ENCODE results near the gene NEK10. TPM values are rescaled to one million over a fixed set of nuclear protein-coding genes. Genes with fewer than 3 reads are reported as not detected.

The NEK10 gene
- total RNA-seq, 1 experiment from 2014 or later, result 1.7 TPM

DNA sequence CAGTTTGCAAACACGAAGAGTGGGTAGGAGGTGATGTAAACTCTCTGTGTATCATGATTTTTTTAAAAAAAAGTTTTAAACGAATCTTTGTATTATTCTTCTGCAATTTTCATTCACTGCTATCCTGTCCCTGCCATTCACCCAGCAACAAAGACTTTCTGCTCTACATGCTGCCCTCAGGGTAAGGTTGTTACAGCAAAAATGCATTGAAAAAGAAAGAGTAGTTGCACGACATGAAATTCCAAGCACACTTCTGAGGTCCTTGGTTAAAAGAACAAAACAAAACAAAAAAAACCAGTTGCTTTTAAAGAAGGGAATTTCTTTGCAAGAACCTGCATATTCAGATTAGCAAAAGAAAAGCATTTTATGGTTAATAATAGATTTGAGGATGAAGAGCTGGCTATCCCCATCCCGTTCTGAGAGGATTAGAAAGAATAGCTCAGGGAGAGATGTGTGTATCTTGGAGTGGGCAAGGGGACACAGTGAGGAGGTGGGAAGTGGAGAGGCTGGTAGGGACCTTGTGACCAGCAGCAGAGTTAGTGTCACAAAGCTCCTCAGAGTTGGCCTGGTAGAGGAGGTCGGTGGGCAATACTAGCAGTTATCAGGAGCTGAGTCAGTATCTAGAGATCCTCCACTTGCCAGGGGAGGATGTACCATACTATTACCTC is 290.8 kb downstream of the NEK10 start:
- Histone ChIP-seq H3F3A (ENCODE audit: low read length, unreplicated experiment) (no peaks in the 10 kb centered on the region), H3K79me2 (ENCODE audit: low read length) (no peaks in the 10 kb centered on the region), H4K20me1 (ENCODE audit: low read length) (no peaks in the 10 kb centered on the region), H3K9ac (ENCODE audit: low read length) (no peak overlapping the region), H3K4me3 (ENCODE audit: low read length) (no peak overlapping the region), H3K36me3 (ENCODE audit: low read depth, low read length) (no peaks in the 10 kb centered on the region), H3K27ac (ENCODE audit: low read length) (no peak overlapping the region), H2AFZ (ENCODE audit: low read length) (no peak overlapping the region), H3K4me2 (ENCODE audit: low read length) (no peak overlapping the region), H3K4me1 (ENCODE audit: insufficient read depth, low read length) (no peaks in the 10 kb centered on the region), H3K27me3 (ENCODE audit: low read length) (no peaks in the 10 kb centered on the region), H3K9me2 (replicated peaks; ENCODE audit: low read length) (no peaks in the 10 kb centered on the region), H3K9me3 (ENCODE audit: low read length) (no peaks in the 10 kb centered on the region)
- ChIA-PET POLR2A (ENCODE audit: unreplicated experiment) (no interaction called here), CTCF (no interaction called here)
- DNase-seq (no peak), ATAC-seq (no peak)
- TF ChIP-seq EZH2 (IDR thresholded peaks at IDR 0.05; ENCODE audit: low read length, unreplicated experiment), result no peak
- TF ChIP-seq, protein P1, sequence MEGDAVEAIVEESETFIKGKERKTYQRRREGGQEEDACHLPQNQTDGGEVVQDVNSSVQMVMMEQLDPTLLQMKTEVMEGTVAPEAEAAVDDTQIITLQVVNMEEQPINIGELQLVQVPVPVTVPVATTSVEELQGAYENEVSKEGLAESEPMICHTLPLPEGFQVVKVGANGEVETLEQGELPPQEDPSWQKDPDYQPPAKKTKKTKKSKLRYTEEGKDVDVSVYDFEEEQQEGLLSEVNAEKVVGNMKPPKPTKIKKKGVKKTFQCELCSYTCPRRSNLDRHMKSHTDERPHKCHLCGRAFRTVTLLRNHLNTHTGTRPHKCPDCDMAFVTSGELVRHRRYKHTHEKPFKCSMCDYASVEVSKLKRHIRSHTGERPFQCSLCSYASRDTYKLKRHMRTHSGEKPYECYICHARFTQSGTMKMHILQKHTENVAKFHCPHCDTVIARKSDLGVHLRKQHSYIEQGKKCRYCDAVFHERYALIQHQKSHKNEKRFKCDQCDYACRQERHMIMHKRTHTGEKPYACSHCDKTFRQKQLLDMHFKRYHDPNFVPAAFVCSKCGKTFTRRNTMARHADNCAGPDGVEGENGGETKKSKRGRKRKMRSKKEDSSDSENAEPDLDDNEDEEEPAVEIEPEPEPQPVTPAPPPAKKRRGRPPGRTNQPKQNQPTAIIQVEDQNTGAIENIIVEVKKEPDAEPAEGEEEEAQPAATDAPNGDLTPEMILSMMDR (conservative IDR thresholded peaks at IDR 0.05; ENCODE audit: low read depth, low read length), result no peak
- TF ChIP-seq EZH2phosphoT487 (IDR thresholded peaks at IDR 0.05; ENCODE audit: borderline replicate concordance, low read length), result no peak
- BruUV-seq (replicated peaks), result no TSS peak
- intact Hi-C loops (cut with micrococcal nuclease), result no loop called here

- Histone ChIP-seq H3K36me3 (ENCODE audit: low read depth, low read length) (no peaks in the 10 kb centered on the region), H3K9ac (ENCODE audit: low read length) (no peak overlapping the region), H3K4me3 (ENCODE audit: low read length) (no peak overlapping the region), H2AFZ (ENCODE audit: low read length) (no peak overlapping the region), H3K9me3 (ENCODE audit: low read length) (no peaks in the 10 kb centered on the region), H3K9me2 (replicated peaks; ENCODE audit: low read length) (no peaks in the 10 kb centered on the region), H3K79me2 (ENCODE audit: low read length) (no peaks in the 10 kb centered on the region), H3K27me3 (ENCODE audit: low read length) (no peaks in the 10 kb centered on the region), H3K4me1 (ENCODE audit: insufficient read depth, low read length) (no peaks in the 10 kb centered on the region), H3K27ac (ENCODE audit: low read length) (no peak overlapping the region), H3K4me2 (ENCODE audit: low read length) (no peak overlapping the region), H4K20me1 (ENCODE audit: low read length) (no peaks in the 10 kb centered on the region), H3F3A (ENCODE audit: low read length, unreplicated experiment) (no peaks in the 10 kb centered on the region)
- ChIA-PET POLR2A (ENCODE audit: unreplicated experiment) (no interaction called here), CTCF (no interaction called here)
- ATAC-seq (no peak), DNase-seq (no peak)
- TF ChIP-seq EZH2 (IDR thresholded peaks at IDR 0.05; ENCODE audit: low read length, unreplicated experiment) (no peak), EZH2phosphoT487 (IDR thresholded peaks at IDR 0.05; ENCODE audit: borderline replicate concordance, low read length) (no peak)
- TF ChIP-seq, protein P1 (conservative IDR thresholded peaks at IDR 0.05; ENCODE audit: low read depth, low read length), result no peak
- intact Hi-C loops (cut with micrococcal nuclease), result no loop called here
- no TSS peak for BruUV-seq (replicated peaks)
Measured at GRCh38 chr3:27076815-27077630, 292.2 kb downstream of the NEK10 start.

GRCh38 chr3:27074914-27075313 is 294.3 kb downstream of the NEK10 start:
- ChIA-PET POLR2A (ENCODE audit: unreplicated experiment) (no interaction called here), CTCF (no interaction called here)
- Histone ChIP-seq H3K4me1 (ENCODE audit: insufficient read depth, low read length) (no peaks in the 10 kb centered on the region), H3K9me3 (ENCODE audit: low read length) (no peaks in the 10 kb centered on the region), H3K36me3 (ENCODE audit: low read depth, low read length) (no peaks in the 10 kb centered on the region), H4K20me1 (ENCODE audit: low read length) (no peaks in the 10 kb centered on the region), H3K27me3 (ENCODE audit: low read length) (no peaks in the 10 kb centered on the region), H3K4me3 (ENCODE audit: low read length) (no peak overlapping the region), H3K79me2 (ENCODE audit: low read length) (no peaks in the 10 kb centered on the region), H3K9ac (ENCODE audit: low read length) (no peak overlapping the region), H3K4me2 (ENCODE audit: low read length) (no peak overlapping the region), H3K27ac (ENCODE audit: low read length) (no peak overlapping the region), H3F3A (ENCODE audit: low read length, unreplicated experiment) (no peaks in the 10 kb centered on the region), H2AFZ (ENCODE audit: low read length) (no peak overlapping the region), H3K9me2 (replicated peaks; ENCODE audit: low read length) (no peaks in the 10 kb centered on the region)
- no peak for ATAC-seq
- intact Hi-C loops (cut with micrococcal nuclease), result no loop called here
- no TSS peak for BruUV-seq (replicated peaks)
- DNase-seq, result no peak
- TF ChIP-seq, protein P1 (conservative IDR thresholded peaks at IDR 0.05; ENCODE audit: low read depth, low read length), result no peak
- TF ChIP-seq EZH2 (IDR thresholded peaks at IDR 0.05; ENCODE audit: low read length, unreplicated experiment), result no peak

All from PC-3 (cell line).